Progenitor cell of endocrine pancreas (in vitro differentiated cells): ENCODE results near the gene BMP10. TPM values are rescaled to one million over a fixed set of nuclear protein-coding genes. Genes with fewer than 3 reads are reported as not detected.

Source experiments
- DNase-seq: peaks from one replicate; pipeline ENCODE4 v3.0.0; 2021; ENCODE audit warnings: low spot score; ENCODE audit not compliant: unreplicated experiment
- H3K27ac Mint-ChIP-seq: 2 replicates; pipeline ENCODE4 v1.8.0; 2021; ENCODE audit warnings: mild to moderate bottlenecking, moderate library complexity, mixed read lengths
- H3K27me3 Mint-ChIP-seq: 2 replicates; pipeline ENCODE4 v1.8.0; 2021; ENCODE audit warnings: mixed read lengths
- H3K36me3 Mint-ChIP-seq: 2 replicates; pipeline ENCODE4 v1.8.0; 2022; ENCODE audit warnings: mixed read lengths; ENCODE audit not compliant: insufficient read depth
- H3K4me1 Mint-ChIP-seq: 2 replicates; pipeline ENCODE4 v1.8.0; 2021; ENCODE audit warnings: low read depth, mixed read lengths
- H3K4me3 Mint-ChIP-seq: 2 replicates; pipeline ENCODE4 v1.8.0; 2021; ENCODE audit warnings: low read depth, mild to moderate bottlenecking, moderate library complexity, mixed read lengths
- H3K9me3 Mint-ChIP-seq: 2 replicates; pipeline ENCODE4 v1.8.0; 2021; ENCODE audit warnings: low read depth, mixed read lengths
- CTCF ChIP-seq: fragments of 200-600 bp; sonication (generic); IDR thresholded peaks from one replicate; pipeline ENCODE4 v1.5.0; 2021; ENCODE audit warnings: antibody characterized with exemption, mild to moderate bottlenecking; ENCODE audit not compliant: unreplicated experiment
- total RNA-seq: library from RNA; stranded (reverse); gene quantifications from 2 replicates; pipeline ENCODE4 v1.2.1, GENCODE V29; 2021

The BMP10 gene
- total RNA-seq, 1 donor from 2014 or later, result not detected

GRCh38 chr2:68889500-68889899 is 18.3 kb upstream of the BMP10 start:
- Mint-ChIP-seq H3K36me3 (no peaks in the 10 kb centered on the region), H3K27ac (no peak overlapping the region), H3K4me1 (no peaks in the 10 kb centered on the region), H3K27me3 (peaks cover 9% of the 10 kb centered on the region), H3K4me3 (no peak overlapping the region), H3K9me3 (no peaks in the 10 kb centered on the region)
- TF ChIP-seq CTCF, result no peak
- no peak for DNase-seq

- H3K9me3 Mint-ChIP-seq, result no peaks in the 10 kb centered on the region
- H3K4me1 Mint-ChIP-seq, result no peaks in the 10 kb centered on the region
- no peaks in the 10 kb centered on the region for H3K36me3 Mint-ChIP-seq
- no peak overlapping the region for H3K4me3 Mint-ChIP-seq
- DNase-seq, result no peak
- no peak overlapping the region for H3K27ac Mint-ChIP-seq
- H3K27me3 Mint-ChIP-seq, result peaks cover 9% of the 10 kb centered on the region
- no peak for TF ChIP-seq CTCF
Measured at GRCh38 chr2:68889021-68889420, 17.8 kb upstream of the BMP10 start.

- H3K4me3 Mint-ChIP-seq, result no peak overlapping the region
- no peak for DNase-seq
- peaks cover 9% of the 10 kb centered on the region for H3K27me3 Mint-ChIP-seq
- H3K4me1 Mint-ChIP-seq, result no peaks in the 10 kb centered on the region
- no peak for TF ChIP-seq CTCF
- H3K27ac Mint-ChIP-seq, result no peak overlapping the region
- no peaks in the 10 kb centered on the region for H3K36me3 Mint-ChIP-seq
- H3K9me3 Mint-ChIP-seq, result no peaks in the 10 kb centered on the region
Measured at GRCh38 chr2:68888038-68888704, 17.0 kb upstream of the BMP10 start.

GRCh38 chr2:68885811-68886075 is 14.5 kb upstream of the BMP10 start:
- Mint-ChIP-seq H3K27me3 (peaks cover 15% of the 10 kb centered on the region), H3K27ac (no peak overlapping the region), H3K36me3 (no peaks in the 10 kb centered on the region), H3K4me3 (no peak overlapping the region), H3K9me3 (no peaks in the 10 kb centered on the region), H3K4me1 (no peaks in the 10 kb centered on the region)
- no peak for TF ChIP-seq CTCF
- no peak for DNase-seq

- no peaks in the 10 kb centered on the region for H3K4me1 Mint-ChIP-seq
- DNase-seq, result no peak
- no peak for TF ChIP-seq CTCF
- peaks cover 15% of the 10 kb centered on the region for H3K27me3 Mint-ChIP-seq
- H3K9me3 Mint-ChIP-seq, result no peaks in the 10 kb centered on the region
- no peak overlapping the region for H3K4me3 Mint-ChIP-seq
- no peak overlapping the region for H3K27ac Mint-ChIP-seq
- no peaks in the 10 kb centered on the region for H3K36me3 Mint-ChIP-seq
Measured at GRCh38 chr2:68885074-68885810, 14.0 kb upstream of the BMP10 start.
